Skin epidermis (tissue), 12 donors: ENCODE results near the gene MARCHF2.
"Not testable (repeated sequence)": the region's sequence is repeated elsewhere in the genome, so short reads cannot be mapped to it uniquely, and the experiment has no call there.

Source experiments
- H3K27ac ChIP-seq, 21 experiments: fragments of 200-600 bp; sonication (generic) in 11 of 21; one replicate each; pipeline ENCODE4 v1.5.0; 2020; ENCODE audit warnings: mild to moderate bottlenecking in 3 of 21, inconsistent platforms in 2 of 21, moderate library complexity in 2 of 21
- H3K4me3 ChIP-seq, 7 experiments: fragments of 200-600 bp; sonication (generic) in 2 of 7; one replicate each; pipeline ENCODE4 v1.5.0; 2020; ENCODE audit warnings: inconsistent platforms in 2 of 7, mild to moderate bottlenecking in 2 of 7, moderate library complexity in 1 of 7

MARCHF2 gene, protein sequence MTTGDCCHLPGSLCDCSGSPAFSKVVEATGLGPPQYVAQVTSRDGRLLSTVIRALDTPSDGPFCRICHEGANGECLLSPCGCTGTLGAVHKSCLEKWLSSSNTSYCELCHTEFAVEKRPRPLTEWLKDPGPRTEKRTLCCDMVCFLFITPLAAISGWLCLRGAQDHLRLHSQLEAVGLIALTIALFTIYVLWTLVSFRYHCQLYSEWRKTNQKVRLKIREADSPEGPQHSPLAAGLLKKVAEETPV

DNA sequence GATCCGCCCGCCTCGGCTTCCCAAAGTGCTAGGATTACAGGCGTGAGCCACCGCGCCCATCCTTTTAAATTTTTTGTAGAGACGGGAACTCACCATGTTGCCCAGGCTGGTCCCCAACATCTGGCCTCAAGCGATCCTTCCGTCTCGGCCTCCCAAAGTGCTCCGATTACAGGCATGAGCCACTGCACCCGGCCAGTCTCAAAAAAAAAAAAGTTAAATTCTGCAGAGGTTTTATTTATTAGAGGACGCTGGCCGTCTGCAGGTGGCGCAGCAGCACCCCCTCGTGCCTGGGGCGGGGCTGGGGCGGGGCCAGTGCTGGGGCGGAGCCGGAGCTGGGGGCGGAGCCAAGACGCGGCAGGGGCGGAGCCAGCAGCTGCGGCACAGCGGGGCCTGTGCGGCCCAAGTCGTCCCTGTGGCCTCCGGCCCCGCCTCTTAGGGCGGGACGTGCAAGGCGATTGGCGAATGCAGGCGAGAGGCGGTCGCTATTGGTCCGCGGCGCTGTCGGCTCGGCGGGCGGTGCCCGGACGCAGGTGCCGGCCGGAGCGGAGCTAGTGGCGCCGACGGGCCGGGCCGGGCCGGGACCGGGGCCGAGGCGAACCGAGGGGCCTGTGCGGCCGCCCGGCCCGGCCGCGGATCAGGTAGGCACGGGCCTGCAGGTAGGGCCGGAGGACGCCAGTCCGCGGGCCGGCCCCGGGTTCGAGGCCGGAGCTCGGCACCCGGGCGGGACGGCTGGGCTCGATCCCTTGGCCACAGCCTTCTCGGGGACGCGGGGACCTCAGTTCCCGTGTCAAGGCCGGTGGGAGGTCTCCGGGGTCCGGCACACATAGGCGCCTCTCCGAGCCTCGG is at the start of gene MARCHF2:
Gene MARCHF2 (plus strand): TSS at position 523 of the 846 bp plus-strand sequence. CDS start 8,536 bp downstream, outside the sequence.
- Histone ChIP-seq H3K27ac (peak within 1 kb of the TSS; percentile 8 to 91 (median 77)), H3K4me3 (peak within 1 kb of the TSS; percentile 41 to 88 (median 80))

DNA sequence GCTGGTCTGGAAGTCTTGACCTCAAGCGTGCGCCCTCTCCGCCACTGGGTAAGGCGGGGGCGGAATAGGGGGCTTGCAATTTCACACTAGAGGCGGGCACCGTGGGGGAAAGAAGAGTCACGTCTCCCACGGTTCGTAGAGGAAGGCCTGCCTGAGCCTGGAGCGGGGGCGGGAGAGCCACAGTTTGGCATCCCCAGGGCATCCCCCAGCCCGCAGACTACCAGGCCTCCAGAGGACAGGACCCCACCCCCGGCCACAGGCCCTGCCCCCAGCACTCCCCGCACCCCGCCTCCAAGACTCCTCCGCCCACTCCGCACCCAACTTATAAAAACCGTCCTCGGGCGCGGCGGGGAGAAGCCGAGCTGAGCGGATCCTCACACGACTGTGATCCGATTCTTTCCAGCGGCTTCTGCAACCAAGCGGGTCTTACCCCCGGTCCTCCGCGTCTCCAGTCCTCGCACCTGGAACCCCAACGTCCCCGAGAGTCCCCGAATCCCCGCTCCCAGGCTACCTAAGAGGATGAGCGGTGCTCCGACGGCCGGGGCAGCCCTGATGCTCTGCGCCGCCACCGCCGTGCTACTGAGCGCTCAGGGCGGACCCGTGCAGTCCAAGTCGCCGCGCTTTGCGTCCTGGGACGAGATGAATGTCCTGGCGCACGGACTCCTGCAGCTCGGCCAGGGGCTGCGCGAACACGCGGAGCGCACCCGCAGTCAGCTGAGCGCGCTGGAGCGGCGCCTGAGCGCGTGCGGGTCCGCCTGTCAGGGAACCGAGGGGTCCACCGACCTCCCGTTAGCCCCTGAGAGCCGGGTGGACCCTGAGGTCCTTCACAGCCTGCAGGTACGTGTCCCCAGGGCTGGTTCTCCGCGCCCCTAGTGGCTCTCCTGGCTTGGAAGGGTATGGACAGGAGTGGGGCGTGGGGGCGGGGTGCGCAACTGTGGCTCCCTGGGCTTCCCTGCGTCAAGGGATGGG is 49.0 kb upstream of the MARCHF2 start, which contains the start of gene ANGPTL4:
Gene ANGPTL4 (plus strand): TSS at position 353 of the 969 bp plus-strand sequence. CDS start 167 bp downstream, at position 520.
- H3K27ac ChIP-seq, result peak within 1 kb of the TSS in 20 of 21 experiments; percentile 26 to 87 (median 72)
- peak within 1 kb of the TSS; percentile 33 to 68 (median 42) for H3K4me3 ChIP-seq

DNA sequence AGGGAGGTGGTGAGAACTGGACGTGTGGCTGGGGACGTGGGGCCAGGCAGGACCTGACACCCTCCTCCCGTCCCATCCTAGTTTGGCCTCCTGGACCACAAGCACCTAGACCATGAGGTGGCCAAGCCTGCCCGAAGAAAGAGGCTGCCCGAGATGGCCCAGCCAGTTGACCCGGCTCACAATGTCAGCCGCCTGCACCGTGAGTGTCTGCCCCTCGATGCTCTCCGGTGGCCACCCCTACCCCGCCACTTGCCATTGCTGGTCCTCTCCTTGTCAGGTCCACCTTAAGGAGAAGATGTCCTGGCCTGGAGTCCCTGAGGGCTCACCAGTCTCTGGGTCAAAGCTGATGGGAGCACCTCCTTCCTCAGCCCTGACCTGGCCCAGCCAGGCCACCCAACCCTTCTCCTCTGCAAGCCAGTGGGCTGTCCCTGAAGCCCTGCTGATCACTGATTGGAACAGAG is 47.0 kb upstream of the MARCHF2 start:
- Histone ChIP-seq H3K27ac (peak overlapping the region in 1 of 21 experiments; percentile 50), H3K4me3 (peak overlapping the region in 2 of 7 experiments; percentile 14)

DNA sequence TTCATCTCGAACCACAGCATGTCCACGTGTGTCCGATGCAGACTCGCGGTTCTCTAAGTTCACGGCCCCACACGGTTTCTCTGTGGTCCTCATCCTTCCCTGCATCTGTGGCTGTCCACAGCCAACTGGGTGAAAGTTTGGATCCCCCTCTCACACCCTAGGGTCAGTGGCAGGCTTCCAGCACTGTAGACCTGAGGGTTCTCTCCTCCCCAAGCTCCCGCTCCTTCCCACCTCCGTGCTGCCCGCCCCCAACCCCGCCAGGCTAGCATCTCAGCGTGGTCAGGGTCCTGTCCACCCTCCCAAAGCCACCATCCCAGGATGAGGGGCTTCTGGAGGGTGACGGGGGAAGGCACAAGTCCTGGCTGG is 46.2 kb upstream of the MARCHF2 start:
- Histone ChIP-seq H3K27ac (peak overlapping the region in 8 of 21 experiments; percentile 14 to 72 (median 50)), H3K4me3 (peak overlapping the region in 3 of 7 experiments; percentile 3 to 8 (median 6))

DNA sequence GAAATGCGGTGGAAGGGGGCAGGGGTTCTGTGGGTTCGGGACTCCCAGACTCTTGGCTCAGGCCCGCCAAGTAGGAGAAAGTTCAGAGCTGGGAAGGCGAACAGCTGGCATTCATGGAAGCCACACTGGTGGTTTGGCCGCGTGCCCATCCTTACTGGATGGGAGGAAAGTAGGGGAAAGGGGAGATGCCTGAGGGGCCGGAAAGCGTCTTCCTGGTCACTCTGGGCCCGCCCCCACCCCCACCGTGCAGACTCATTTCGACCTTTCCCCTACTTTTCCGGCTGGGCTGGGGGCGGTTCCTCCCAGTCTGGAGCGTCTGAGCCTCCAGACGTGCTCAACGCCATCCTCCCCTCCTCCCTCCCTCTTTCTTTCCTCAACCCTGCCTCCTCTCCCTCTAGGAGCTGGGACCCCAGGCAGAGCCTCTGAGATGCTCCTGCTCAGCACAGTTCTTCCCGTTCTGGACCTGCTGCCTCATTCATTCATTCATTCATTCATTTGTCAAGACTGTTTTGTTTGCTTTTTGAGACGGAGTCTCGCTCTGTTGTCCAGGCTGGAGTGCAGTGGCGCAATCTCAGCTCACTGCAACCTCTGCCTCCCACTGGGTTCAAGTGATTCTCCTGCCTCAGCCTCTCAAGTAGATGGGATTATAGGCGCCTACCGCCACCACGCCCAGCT is 45.6 kb upstream of the MARCHF2 start:
- Histone ChIP-seq H3K4me3 (peak overlapping the region in 3 of 7 experiments; percentile 3 to 8 (median 6)), H3K27ac (peak overlapping the region in 8 of 21 experiments; percentile 14 to 72 (median 50))

DNA sequence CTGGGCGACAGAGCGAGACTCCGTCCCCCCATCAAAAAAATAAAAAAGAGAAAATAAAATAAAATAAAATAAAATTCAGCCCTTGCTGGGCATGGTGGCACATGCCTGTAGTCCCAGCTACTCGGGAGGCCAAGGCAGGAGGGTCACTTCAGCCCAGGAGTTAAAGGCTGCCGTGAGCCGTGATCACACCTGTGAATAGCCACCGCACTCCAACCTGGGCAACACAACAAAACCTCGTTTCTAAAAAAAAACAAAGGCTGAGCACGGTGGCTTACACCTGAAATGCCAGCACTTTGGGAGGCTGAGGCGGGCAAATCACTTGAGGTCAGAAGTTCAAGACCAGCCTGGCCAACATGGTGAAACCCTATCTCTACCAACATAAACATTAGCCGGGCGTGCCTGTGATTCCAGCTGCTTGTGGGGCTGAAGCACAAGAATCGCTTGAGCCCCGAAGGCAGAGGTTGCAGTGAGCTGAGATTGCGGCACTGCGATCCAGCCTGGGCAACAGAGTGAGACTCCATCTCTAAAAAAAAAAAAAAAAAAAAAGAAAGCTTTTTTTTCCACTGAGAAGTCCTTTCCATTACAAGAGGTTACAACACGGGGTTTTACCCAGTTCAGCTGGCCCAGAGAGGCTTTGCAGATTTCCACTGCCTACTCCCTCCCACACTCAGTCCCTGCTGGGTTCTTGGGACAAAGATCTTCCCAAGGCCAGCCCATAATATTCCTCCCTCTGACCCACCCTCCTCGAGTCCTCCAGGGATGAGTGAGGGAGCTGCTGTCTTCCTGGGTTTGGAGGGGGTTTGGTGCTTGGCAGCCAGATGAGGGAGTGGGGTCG is 42.7 kb upstream of the MARCHF2 start:
- H3K4me3 ChIP-seq, result no peak overlapping the region
- peak overlapping the region in 4 of 21 experiments; percentile 16 to 50 (median 44) for H3K27ac ChIP-seq

DNA sequence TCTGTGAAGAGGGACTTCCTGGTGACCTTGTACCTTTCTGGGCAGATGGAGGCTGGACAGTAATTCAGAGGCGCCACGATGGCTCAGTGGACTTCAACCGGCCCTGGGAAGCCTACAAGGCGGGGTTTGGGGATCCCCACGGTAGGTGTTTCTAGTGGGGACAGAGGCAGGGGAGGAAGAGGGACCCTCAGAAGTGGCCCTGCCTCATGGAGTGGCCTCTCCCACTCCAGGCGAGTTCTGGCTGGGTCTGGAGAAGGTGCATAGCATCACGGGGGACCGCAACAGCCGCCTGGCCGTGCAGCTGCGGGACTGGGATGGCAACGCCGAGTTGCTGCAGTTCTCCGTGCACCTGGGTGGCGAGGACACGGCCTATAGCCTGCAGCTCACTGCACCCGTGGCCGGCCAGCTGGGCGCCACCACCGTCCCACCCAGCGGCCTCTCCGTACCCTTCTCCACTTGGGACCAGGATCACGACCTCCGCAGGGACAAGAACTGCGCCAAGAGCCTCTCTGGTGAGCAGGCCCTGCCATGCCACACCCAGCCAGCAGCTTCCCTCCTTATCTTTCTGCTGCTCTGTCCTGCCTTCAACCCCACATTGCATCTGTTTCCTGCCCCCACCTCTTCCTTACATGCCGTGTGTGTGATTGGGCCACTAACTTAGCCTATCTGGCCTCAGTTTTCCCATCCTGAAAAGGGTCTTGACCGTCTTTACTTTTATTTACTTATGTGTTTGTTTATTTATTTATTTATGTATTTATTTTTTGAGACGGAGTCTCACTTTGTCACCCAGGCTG is 41.9 kb upstream of the MARCHF2 start:
- Histone ChIP-seq H3K4me3 (no peak overlapping the region), H3K27ac (peak overlapping the region in 4 of 21 experiments; percentile 16 to 50 (median 44))

DNA sequence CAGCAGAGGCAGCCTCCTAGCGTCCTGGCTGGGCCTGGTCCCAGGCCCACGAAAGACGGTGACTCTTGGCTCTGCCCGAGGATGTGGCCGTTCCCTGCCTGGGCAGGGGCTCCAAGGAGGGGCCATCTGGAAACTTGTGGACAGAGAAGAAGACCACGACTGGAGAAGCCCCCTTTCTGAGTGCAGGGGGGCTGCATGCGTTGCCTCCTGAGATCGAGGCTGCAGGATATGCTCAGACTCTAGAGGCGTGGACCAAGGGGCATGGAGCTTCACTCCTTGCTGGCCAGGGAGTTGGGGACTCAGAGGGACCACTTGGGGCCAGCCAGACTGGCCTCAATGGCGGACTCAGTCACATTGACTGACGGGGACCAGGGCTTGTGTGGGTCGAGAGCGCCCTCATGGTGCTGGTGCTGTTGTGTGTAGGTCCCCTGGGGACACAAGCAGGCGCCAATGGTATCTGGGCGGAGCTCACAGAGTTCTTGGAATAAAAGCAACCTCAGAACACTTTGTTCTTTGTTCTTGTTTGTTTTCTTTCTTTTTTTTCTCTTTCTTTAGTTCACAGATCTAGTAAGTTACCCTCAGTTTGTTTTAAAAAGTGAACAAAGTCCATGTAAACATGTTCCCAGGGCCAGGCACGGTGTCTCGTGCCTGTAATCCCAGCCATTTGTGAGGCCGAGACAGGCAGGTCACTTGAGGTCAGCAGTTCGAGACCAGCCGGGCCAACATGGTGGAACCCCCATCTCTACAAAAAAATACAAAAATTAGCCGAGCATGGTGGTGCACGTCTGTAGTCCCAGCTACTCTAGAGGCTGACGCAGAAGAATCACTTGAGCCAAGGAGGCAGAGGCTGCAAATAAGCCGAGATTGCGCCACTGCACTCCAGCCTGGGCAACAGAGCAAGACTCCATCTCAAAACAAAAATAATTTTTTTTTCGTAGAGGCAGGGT is 39.0 kb upstream of the MARCHF2 start:
- H3K27ac ChIP-seq, result peak overlapping the region in 1 of 21 experiments; percentile 55
- H3K4me3 ChIP-seq, result no peak overlapping the region

DNA sequence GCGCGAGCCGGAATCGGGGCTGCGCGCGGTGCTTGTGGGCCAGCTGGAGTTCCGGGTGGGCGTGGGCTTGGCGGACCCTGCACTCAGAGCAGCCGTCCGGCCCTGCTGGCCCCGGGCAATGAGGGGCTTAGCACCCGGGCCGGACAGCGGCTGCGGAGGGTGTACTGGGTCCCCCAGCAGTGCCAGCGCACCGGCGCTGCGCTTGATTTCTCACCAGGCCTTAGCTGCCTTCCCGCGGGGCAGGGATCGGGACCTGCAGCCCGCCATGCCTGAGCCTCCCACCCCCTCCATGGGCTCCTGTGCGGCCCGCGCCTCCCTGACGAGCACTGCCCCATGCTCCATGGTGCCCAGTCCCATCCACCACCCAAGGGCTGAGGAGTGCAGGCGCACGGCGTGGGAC is 37.3 kb upstream of the MARCHF2 start:
- not testable (repeated sequence) for H3K4me3 ChIP-seq, H3K27ac ChIP-seq

DNA sequence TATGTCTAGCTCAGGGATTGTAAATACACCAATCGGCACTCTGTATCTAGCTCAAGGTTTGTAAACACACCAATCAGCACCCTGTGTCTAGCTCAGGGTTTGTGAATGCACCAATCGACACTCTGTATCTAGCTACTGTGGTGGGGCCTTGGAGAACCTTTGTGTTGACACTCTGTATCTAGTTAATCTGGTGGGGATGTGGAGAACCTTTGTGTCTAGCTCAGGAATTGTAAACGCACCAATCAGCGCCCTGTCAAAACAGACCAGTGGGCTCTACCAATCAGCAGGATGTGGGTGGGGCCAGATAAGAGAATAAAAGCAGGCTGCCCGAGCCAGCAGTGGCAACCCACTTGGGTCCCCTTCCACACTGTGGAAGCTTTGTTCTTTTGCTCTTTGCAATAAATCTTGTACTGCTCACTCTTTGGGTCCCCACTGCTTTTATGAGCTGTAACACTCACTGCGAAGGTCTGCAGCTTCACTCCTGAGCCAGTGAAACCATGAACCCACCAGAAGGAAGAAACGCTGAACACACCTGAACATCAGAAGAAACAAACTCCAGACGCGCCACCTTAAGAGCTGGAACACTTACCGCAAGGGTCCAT is 36.6 kb upstream of the MARCHF2 start:
- H3K4me3 ChIP-seq, H3K27ac ChIP-seq: not testable (repeated sequence)

DNA sequence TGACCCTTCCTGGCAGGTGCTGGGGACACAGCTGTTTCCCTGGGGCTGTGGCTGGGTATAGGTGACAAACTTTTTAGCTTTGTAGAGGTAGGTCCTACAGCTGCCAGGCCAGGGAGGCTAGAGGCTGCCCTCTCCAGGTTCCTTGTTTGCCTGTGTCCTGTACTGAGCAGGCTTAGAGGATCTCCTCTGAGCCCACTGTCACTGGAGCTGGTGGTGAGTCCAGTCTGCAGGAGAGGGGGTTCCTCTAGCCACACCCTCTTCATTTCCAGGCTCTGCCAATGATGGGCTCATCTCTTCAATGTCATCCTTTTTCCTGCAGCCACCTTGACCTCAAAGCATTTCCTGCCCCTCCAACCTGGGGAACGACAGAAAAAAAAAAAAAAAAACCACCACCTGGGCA is 35.5 kb upstream of the MARCHF2 start:
- no peak overlapping the region for H3K27ac ChIP-seq

DNA sequence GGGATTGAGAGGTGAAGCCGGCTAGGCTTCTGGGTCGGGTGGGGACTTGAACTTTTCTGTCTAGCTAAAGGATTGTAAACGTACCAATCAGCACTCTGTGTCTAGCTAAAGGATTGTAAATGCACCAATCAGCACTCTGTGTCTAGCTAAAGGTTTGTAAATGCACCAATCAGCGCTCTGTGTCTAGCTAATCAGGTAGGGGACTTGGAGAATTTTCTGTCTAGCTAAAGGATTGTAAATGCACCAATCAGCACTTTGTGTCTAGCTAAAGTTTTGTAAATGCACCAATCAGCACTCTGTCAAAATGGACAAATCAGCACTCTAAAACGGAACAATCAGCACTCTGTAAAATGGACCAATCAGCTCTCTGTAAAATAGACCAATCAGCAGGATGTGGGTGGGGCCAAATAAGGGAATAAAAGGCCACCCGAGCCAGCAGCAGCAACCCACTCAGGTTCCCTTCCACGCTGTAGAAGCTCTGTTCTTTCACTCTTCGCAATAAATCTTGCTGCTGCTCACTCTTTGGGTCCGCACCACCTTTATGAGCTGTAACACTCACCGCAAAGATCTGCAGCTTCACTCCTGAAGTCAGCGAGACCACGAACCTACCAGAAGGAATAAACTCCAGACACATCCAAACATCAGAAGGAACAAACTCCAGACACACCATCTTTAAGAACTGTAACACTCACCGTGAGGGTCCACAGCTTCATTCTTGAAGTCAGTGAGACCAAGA is 33.8 kb upstream of the MARCHF2 start:
- H3K4me3 ChIP-seq, H3K27ac ChIP-seq: not testable (repeated sequence)

More for the DNA sequence above, 35.5 kb upstream of the MARCHF2 start:
- no peak overlapping the region for H3K4me3 ChIP-seq

DNA sequence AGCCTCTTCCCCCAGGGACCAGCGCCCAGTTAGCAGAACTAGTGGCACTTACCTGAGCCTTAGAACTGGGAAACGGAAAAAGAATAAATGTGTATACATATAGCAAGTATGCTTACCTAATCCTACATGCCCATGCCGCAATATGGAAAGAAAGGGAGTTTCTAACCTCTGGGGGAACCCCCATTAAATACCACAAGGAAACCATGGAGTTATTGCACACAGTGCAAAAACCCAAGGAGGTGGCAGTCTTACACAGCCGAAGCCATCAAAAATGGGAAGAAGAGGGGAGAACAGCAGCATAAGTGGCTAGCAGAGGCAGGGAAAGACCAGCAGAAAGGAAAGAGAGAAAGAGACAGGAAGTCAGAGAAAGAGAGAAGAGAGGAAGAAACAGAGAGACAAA is 28.5 kb upstream of the MARCHF2 start:
- H3K27ac ChIP-seq, result peak overlapping the region in 8 of 21 experiments; percentile 0 to 77 (median 22)
- H3K4me3 ChIP-seq, result not testable (repeated sequence)

DNA sequence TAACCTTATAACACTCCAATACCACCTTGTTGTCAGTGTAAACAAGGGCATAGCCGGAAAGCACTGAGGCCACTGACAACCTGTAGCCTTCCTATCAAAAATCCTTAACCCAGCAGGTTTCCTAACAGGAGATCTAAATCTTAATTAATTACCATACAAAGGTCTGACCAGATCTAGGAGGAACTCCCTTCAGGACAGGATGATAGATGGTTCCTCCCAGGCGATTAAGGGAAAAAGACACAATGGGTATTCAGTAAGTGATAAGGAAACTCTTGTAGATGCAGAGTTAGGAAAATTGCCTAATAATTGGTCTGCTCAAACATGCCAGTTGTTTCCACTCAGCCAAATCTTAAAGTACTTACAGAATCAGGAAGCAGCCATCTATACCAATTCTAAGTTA is 28.0 kb upstream of the MARCHF2 start:
- not testable (repeated sequence) for H3K4me3 ChIP-seq
- H3K27ac ChIP-seq, result peak overlapping the region in 14 of 21 experiments; percentile 4 to 77 (median 62)

DNA sequence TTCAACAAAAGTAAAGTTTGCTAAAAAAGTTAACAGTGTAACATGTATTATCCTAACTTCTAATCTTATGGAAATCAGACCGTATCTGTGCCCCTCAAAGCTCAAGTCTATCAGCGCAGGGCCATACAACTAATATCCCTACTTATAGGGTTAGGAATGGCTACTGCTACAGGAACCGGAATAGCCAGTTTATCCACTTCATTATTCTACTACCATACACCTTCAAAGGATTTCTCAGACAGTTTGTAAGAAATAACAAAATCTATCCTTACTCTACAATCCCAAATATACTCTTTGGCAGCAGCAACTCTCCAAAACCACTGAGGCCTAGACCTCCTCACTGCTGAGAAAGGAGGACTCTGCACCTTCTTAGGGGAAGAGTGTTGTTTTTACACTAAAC is 27.5 kb upstream of the MARCHF2 start:
- H3K27ac ChIP-seq, result peak overlapping the region in 18 of 21 experiments; percentile 19 to 77 (median 64)
- not testable (repeated sequence) for H3K4me3 ChIP-seq
